ENCODE data around the gene FLNC. TPM values are rescaled to one million over a fixed set of nuclear protein-coding genes. Genes with fewer than 3 reads are reported as not detected.

Gene FLNC
- total RNA-seq, 3 donors from 2014 or later = 6.9 to 267 (median 15.0) TPM

GRCh38 chr7:128895320-128895719 lies 65.1 kb downstream of the FLNC start:
- intact Hi-C loops (cut with DNase I, micrococcal nuclease) = no loop called here
- H3K4me3 ChIP-seq = no peak overlapping the region
- H3K36me3 ChIP-seq (ENCODE audit: low read depth) = no peaks in the 10 kb centered on the region
- ATAC-seq = no peak
- DNase-seq = no peak
- TF ChIP-seq CTCF (IDR thresholded peaks at IDR 0.05) = no peak
- no peaks in the 10 kb centered on the region for H3K9me3 ChIP-seq
- H3K4me1 ChIP-seq (ENCODE audit: low read depth) = no peaks in the 10 kb centered on the region

GRCh38 chr7:128899392-128899791 lies 69.2 kb downstream of the FLNC start:
- no peak for DNase-seq

GRCh38 chr7:128900237-128900636 lies 70.0 kb downstream of the FLNC start:
- intact Hi-C loops (cut with DNase I, micrococcal nuclease) = loop anchor here (5.0 to 10.0 kb wide), 2 partner anchors 192 to 195 kb away; no protein-coding TSS in a partner anchor

More at GRCh38 chr7:128899392-128899791, 69.2 kb downstream of the FLNC start:
- intact Hi-C loops (cut with DNase I, micrococcal nuclease) = no loop called here
- TF ChIP-seq CTCF (IDR thresholded peaks at IDR 0.05) = no peak
- no peaks in the 10 kb centered on the region for H3K9me3 ChIP-seq
- no peaks in the 10 kb centered on the region for H3K36me3 ChIP-seq (ENCODE audit: low read depth)
- peaks cover 3% of the 10 kb centered on the region for H3K4me1 ChIP-seq (ENCODE audit: low read depth)
- ATAC-seq = no peak
- no peak overlapping the region for H3K4me3 ChIP-seq

GRCh38 chr7:128902761-128903585 lies 72.8 kb downstream of the FLNC start:
- ATAC-seq = peak; percentile 86
- Histone ChIP-seq H3K4me1 (ENCODE audit: low read depth) (peaks cover 3% of the 10 kb centered on the region), H3K4me3 (no peak overlapping the region), H3K36me3 (ENCODE audit: low read depth) (no peaks in the 10 kb centered on the region), H3K9me3 (no peaks in the 10 kb centered on the region)
- DNase-seq = peak; percentile 53 to 60 (median 54)
- no peak for TF ChIP-seq CTCF (IDR thresholded peaks at IDR 0.05)
- intact Hi-C loops (cut with DNase I, micrococcal nuclease) = loop anchor here (5.0 to 10.0 kb wide), 2 partner anchors 189 to 192 kb away; no protein-coding TSS in a partner anchor

More at GRCh38 chr7:128900237-128900636, 70.0 kb downstream of the FLNC start:
- TF ChIP-seq CTCF (IDR thresholded peaks at IDR 0.05) = no peak
- Histone ChIP-seq H3K36me3 (ENCODE audit: low read depth) (no peaks in the 10 kb centered on the region), H3K9me3 (no peaks in the 10 kb centered on the region), H3K4me1 (ENCODE audit: low read depth) (peaks cover 3% of the 10 kb centered on the region), H3K4me3 (no peak overlapping the region)
- no peak for DNase-seq
- ATAC-seq = no peak

- TF ChIP-seq CTCF (IDR thresholded peaks at IDR 0.05) = no peak
- no peak for DNase-seq
- no peak for ATAC-seq
- H3K36me3 ChIP-seq (ENCODE audit: low read depth) = no peaks in the 10 kb centered on the region
- H3K4me1 ChIP-seq (ENCODE audit: low read depth) = peaks cover 3% of the 10 kb centered on the region
- no peaks in the 10 kb centered on the region for H3K9me3 ChIP-seq
- H3K4me3 ChIP-seq = no peak overlapping the region
- intact Hi-C loops (cut with DNase I, micrococcal nuclease) = loop anchor here (5.0 to 10.0 kb wide), 2 partner anchors 189 to 191 kb away; no protein-coding TSS in a partner anchor
Observed at GRCh38 chr7:128903621-128904361, 73.6 kb downstream of the FLNC start.
